NCI-H1930 (cell line): ENCODE results near the gene C3AR1.
"Not testable (repeated sequence)": the region's sequence is repeated elsewhere in the genome, so short reads cannot be mapped to it uniquely, and the experiment has no call there.

Experiments used
- DNase-seq, 2 experiments: peaks; one replicate each; lab custom pipeline; 2025; lab: John Stamatoyannopoulos, UW

C3AR1 gene

DNA sequence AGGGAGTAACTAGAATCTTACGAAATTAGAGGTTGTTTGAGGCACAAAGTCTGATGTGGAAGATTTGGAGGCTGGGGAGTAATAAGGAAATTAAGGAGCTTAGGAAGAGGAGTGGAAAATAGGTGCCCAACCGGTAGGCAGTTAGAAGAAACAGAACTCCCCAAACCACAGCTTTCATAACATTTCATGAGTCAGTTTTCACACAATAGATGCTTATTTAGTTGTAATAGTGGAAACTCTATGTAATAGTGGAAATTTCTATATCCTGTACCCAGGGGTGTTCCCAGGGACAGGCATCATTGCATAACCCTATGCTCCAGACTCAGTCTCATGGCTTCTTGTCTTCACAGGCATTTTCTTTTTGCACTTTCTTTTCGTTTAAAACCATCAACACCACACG lies 8.3 kb downstream of the C3AR1 start:
- no peak for DNase-seq

GRCh38 chr12:8057306-8057705 lies 8.9 kb downstream of the C3AR1 start:
- no peak for DNase-seq

DNA sequence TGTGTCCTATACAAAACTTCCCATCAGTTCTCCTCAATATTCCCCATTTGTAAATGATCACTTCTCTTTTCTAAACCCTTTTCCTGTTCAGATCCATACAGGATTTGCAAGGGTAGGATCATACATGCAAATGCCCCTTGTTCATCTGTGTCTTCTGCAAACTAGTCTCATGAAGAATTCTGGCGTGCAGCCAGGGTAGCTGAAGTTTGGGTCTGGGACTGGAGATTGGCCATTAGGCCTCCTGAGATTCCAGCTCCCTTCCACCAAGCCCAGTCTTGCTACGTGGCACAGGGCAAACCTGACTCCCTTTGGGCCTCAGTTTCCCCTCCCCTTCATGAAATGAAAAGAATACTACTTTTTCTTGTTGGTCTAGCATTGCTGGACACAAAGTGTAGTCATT lies 11.3 kb downstream of the C3AR1 start:
- no peak for DNase-seq

- DNase-seq, result no peak
These were observed 13.5 kb downstream of the C3AR1 start for GRCh38 chr12:8052679-8053078.

- DNase-seq, result no peak
These were observed 15.4 kb downstream of the C3AR1 start for GRCh38 chr12:8050600-8051250.

DNA sequence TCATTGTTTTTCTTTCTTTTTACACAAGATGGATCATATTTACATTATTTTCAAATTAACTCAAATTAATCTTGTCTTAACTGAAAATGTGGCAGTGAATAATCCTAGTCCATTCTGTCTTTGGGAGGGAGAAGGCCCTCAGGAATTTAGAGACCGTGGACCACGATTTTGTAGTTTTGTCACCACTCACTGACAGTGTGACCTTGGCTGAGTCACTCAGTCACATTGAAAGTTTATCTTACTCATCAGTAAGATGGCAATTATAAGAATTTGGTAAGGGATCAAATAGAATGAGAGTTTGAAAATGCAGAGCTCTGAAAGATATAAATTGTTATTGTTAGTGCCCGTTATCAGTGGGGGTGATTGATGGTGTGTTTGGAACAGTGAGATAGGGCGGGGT lies 17.3 kb downstream of the C3AR1 start:
- DNase-seq, result no peak

DNA sequence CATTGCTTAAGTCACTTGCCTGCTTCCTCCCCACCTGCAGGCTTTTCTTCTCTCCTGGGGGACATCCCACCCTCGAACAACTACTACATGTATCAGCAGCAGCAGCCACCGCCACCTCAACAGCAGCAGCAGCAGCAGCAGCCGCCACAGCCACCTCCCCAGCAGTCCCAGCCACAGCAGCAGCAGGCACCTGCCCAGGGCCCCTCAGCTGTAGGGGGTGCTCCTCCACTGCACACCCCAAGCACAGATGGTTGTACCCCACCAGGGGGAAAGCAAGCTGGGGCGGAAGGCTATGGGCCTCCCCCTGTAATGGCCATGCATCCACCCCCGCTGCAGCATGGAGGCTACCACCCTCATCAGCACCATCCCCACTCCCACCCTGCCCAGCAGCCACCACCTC lies 18.3 kb downstream of the C3AR1 start:
- no peak for DNase-seq

DNA sequence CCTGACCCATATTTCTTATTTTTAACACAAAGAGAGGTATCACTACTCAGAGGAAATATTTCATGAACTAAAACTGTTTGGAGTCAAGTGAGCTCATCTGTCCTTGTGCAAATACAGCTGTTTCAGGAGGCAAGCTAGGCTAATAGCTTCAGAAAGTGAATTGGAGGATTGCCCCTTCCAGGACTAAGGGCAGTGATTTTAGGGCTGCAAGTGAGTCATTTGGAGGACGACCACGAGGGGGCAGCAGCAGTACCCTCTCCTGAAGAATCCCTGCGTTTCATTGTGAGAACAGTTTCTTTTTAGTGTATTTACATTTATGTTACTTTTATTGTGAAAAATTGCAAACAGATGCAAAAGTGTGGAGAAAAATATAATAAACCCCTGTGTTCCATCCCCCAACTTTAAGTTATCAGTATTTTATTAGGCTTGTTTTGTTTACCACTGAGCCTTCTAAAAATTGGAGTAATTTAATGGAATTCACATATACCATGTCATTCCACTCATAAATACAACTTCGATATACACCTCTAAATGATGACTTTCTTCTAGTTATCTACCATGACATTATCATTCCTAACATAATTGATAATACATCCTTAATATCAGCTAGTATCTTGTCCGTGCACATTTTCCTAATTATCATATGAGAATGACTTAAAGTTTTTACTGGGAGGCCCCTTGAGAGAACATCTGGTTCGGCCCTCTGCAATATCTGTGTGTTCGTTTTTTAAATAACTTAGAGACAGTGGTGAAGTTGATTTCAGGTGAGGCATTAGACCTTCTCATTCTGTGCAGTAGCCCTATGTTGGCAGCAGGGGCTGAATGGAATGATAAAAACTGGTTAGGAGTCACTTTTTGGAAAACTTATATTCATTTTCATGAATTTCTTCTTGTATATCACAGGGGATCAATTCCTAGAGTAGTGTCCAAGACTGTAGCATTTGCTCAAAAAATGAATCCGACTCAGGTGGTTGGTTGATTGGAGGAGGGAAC lies 19.9 kb downstream of the C3AR1 start:
- peak; percentile 21 to 41 for DNase-seq

- no peak for DNase-seq
These were observed 25.4 kb downstream of the C3AR1 start for GRCh38 chr12:8040791-8041190.

GRCh38 chr12:8038659-8039114 lies 27.5 kb downstream of the C3AR1 start:
- DNase-seq, result no peak

- DNase-seq, result no peak
These were observed 28.2 kb downstream of the C3AR1 start for GRCh38 chr12:8037947-8038346.

DNA sequence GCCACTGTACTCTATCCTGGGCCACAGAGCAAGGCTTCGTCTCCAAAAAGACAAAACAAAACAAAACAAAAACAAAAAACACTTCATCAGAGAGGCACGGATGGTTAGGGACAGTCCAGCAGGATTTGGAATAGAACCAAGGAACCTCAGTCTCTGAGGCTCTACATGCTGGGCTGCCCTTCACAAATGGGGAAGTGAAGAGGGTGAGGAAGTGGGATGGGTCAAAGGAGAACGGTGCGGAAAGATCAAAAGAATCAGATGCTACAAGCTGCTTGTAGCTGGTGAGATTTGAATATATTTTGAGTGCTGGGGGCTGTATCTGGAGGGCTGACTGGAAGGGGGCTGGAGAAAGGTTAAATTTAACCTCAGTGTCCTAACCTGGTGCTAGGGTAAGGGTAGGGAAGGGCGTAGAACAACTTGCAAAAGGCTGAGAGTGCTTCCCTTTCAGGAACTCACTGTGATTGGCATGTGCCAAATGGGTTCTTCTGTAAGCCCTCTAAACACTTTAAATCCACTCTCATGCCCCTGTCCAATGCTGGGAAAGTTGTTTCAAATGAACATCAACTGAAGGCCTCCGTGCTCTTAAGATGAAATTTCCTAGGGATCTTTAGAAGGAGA lies 29.0 kb downstream of the C3AR1 start:
- no peak for DNase-seq

- no peak for DNase-seq
These were observed 29.8 kb downstream of the C3AR1 start for GRCh38 chr12:8036346-8036745.

DNA sequence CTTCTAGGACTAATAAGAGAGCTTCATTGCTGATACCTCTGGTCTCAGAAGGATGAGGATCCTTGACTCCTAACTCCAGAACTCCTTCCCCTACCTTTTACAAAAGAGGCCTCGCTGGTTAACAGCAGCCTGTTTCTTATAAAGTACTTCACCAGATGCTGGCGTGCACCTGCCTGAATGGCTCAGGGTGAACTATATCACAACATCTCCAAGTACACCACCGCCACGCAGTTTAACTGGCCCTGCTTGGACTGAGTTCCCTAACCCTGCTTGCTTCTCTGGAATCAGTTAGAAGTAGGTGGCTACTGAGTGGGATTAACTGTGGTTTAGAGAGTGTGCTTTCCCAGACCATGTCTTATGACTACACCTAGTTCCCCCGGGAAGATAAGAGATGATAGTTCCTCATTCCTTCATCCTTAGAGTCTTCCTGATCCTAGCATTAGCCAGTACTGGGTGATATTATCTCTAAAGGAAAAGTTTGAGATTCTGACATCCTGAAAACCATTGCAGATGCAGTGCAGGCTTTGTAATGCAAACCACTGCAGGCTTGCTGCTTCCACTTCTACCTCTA lies 30.6 kb downstream of the C3AR1 start:
- no peak for DNase-seq

GRCh38 chr12:8034802-8035201 lies 31.4 kb downstream of the C3AR1 start:
- no peak for DNase-seq

DNA sequence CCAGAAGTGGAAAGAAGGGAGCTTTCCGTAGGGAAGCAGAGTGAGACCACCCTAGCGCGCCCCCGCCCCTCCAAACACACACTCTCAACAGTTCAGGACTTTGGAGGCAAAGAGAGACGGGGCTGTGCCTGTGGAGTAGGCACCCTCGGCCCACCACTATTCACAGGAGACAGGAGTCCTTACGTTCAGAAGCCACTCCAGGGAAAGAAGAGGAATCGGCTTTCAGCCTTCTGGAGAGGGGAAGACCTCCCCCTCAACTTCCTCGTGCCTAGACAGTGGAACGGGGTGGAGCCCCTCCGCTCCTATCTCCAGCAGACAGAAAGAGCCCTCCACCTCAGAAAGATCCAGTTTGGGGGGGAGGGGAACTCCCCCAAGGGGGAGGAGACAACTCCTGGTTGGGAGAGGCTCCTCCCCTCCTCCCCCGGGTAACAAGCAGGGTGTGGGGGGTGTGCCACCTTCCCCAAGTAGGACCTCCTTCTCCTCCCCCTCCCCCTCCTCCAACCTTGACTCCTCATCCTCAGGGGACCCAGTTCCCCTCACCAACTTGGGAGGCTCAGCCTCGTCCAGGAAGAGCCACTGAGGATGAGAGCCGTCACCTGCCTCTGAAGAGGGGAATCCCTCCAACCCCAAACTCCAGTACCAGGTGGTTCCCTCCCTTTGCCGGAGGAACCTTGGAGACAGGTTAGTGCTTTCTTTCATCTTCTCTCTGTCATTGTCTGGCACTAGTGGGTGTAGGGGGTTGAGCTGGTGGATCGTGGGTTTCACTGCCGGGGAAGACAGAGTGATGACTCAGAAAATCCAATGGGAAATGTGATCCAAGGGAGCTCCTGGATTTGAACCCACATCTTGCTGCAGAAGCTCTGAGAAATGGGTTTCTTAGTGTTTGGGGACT lies 32.8 kb downstream of the C3AR1 start:
- peak in 1 of 2 experiments; percentile 22 for DNase-seq

DNA sequence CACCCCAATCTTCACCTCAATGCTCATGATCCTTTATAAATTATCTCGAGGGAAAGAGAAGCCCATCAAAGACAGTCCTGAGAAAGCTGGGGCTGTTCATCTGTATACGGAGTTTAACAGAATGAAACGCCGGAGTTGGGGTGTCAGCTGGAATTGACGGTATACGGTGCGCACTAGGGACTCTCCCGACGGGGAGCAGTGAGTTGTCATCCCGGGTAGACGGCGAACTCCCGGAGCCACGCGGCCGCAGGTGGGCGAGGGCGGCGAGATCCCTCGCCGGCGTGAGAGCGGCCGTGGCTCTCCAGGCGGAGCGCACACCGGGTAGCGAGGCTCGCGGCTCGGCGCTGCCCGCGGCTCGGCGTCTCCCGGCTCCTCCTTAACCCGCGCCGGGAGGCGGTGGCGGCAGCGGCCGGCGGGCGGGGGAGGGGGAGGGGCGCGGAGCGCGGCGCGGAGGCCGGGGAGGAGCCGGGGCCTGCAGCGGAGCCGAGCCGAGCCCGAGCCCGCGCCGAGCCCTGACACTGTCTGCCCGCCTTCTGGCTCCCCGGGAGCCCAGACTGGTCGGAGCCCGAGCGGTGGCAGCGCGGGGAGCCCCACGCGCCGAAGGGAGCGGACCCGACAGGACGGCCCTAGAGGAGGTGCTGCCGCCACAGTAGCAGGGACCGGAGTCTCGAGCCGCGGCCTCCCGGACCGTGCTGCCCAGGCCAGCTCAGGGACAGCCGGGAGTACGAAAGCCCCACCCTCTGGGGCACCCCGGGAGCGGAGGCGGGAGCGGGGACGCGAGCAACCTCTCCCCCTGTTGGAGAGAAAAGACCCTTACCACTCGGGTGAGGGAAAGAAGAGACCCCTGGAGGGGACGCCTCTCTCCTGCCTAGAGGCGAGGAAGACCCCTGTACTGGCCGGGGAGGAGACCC lies 33.7 kb downstream of the C3AR1 start, which contains the start of gene FOXJ2:
Gene FOXJ2 (plus strand): TSS at position 475 of the 911 bp plus-strand sequence. CDS start 7,117 bp downstream, outside the sequence.
- peak; percentile 26 to 64 for DNase-seq

DNA sequence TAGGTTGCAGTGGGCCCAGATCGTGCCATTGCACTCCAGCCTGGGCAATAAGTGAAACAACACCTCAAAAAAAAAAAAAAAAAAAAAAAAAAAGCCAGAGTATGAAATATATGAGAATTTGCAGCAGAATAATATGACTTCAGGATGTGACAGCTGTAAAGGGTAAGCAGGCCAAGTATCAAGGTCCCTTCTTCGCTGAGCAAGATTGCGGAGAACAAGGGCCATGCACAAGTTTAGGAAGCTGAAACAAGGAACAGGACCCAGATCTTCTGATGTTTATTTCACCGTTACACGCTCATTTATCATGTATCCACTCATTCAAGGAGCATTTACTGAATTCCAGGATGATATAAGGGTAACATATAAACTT lies 34.3 kb downstream of the C3AR1 start:
- DNase-seq, result no peak

DNA sequence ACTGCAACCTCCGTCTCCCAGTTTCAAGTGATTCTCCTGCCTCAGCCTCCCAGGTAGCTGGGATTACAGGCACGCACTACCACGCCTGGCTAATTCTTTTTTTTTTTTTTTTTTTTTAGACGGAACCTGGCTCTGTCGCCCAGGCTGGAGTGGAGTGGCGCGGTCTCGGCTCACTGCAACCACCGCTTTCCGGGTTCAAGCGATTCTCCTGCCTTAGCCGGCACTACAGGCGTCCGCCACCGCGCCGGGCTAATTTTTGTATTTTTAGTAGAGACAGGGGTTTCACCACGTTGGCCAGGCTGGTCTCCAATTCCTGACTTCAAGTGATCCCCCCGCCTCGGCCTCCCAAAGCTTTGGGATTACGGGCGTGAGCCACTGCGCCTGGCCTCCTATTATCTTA lies 35.1 kb downstream of the C3AR1 start:
- DNase-seq, result not testable (repeated sequence)

DNA sequence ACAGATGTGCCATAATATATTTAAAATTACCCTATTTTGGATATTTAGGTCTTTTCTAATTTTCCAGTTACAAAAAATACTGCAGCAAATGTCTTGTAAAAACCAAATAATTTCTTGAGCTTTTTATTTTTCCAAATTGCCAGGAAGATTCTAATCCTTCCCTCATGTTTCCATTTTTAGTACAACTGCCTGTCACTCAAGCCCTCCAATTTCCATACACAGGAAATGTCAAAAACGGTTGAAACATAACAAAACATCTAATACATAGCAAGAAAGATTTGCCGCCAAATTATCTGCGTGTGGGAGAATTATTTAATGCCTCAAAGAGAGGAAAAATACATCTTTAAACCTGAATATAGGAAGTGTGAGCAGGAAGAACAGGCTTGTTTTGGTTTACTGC lies 36.0 kb downstream of the C3AR1 start:
- no peak for DNase-seq
